ENCODE results near the gene MLN. TPM values are rescaled to one million over a fixed set of nuclear protein-coding genes. Genes with fewer than 3 reads are reported as not detected.

The MLN gene
- polyA plus RNA-seq, 1 donor from 2014 or later, result not detected

DNA sequence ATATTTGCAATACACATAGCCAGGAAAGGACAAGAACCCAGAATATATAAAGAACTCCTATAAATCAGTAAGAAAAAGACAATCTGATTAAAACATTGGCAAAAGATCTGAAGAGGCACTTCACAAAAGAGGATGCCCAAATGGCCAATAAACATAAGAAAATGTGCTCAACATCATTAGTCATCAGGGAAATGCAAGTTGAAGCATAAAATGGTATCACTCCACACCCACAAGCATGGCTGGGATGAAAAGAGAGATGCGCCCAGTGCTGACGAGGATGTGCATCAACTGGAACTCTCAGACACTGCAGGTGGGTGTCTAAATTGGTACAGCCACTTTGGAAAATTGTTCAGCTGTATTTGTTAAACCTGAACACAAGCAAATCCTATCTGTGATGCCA lies 42.4 kb upstream of the MLN start:
- no peaks in the 10 kb centered on the region for H3K9me2 ChIP-seq (ENCODE audit: insufficient read depth, low read length)
- no peak overlapping the region for H3K4me3 ChIP-seq (ENCODE audit: low read length)
- no peak overlapping the region for H3K4me2 ChIP-seq (ENCODE audit: low read length)
- H2AFZ ChIP-seq (ENCODE audit: low read depth, low read length), result no peak overlapping the region
- no peaks in the 10 kb centered on the region for H3K79me2 ChIP-seq (replicated peaks; ENCODE audit: insufficient read depth, low read length)
- H3K9me3 ChIP-seq (ENCODE audit: low read length), result no peaks in the 10 kb centered on the region
- no peak for TF ChIP-seq SMC3 (conservative IDR thresholded peaks at IDR 0.05; ENCODE audit: poor library complexity)
- TF ChIP-seq EP300 (conservative IDR thresholded peaks at IDR 0.05; ENCODE audit: poor library complexity, severe bottlenecking), result no peak
- TF ChIP-seq REST (IDR thresholded peaks at IDR 0.05; ENCODE audit: borderline replicate concordance), result no peak
- no peak for TF ChIP-seq TAF1 (IDR thresholded peaks at IDR 0.05; ENCODE audit: low read depth)
- TF ChIP-seq CTCF (IDR thresholded peaks at IDR 0.05; ENCODE audit: poor library complexity, severe bottlenecking), result no peak
- no peak for TF ChIP-seq RAD21 (conservative IDR thresholded peaks at IDR 0.05)
- no peak for TF ChIP-seq EZH2 (IDR thresholded peaks at IDR 0.05; ENCODE audit: borderline replicate concordance, insufficient read depth, low read length, poor library complexity, severe bottlenecking)
- no peak for TF ChIP-seq POLR2AphosphoS5 (IDR thresholded peaks at IDR 0.05)
- no peak for TF ChIP-seq MXI1 (conservative IDR thresholded peaks at IDR 0.05; ENCODE audit: poor library complexity, severe bottlenecking)
- H3K9ac ChIP-seq (ENCODE audit: low read length), result no peak overlapping the region
- H3K27me3 ChIP-seq (ENCODE audit: insufficient read depth, low read depth, low read length), result no peaks in the 10 kb centered on the region
- H4K20me1 ChIP-seq (ENCODE audit: insufficient read depth), result no peaks in the 10 kb centered on the region
- H3K36me3 ChIP-seq (ENCODE audit: insufficient read depth, low read length), result no peaks in the 10 kb centered on the region
- no peak overlapping the region for H3K27ac ChIP-seq (ENCODE audit: low read length)
- no peaks in the 10 kb centered on the region for H3F3A ChIP-seq (ENCODE audit: insufficient read depth, low read length, poor library complexity, severe bottlenecking)

DNA sequence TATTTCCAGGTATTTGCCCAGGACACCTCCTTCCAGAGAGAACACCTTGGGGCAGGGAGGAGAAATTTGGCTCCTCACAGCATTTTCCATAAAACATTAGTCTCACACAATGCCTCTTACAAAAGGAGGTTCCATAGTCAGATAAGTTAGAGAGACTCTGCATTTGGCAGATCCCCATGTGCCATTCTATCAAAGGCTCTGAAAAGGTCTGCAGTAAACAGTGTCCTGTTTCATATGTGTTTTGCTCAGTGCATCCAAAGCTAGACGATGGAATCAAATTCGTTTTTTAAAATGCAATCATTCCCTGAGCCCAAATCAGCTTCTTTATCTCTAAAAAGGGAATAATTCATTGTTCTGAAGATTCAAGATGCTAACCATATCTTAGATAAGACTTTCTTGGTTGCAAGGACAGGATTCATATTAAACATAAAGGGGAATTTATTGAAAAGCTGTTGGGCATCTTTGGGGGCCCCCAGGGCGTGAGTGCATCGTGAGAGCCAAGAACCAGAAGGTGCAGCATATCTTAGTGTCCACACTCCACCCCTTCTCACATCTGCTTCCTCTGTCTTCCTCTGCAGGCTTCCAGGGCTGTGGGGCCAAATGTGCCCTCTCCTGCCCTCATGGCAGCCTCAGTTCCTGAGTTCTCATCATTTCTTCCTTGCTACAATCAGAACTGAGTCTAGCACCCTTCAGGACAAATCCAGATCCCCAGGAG lies 41.4 kb upstream of the MLN start:
- no peak overlapping the region for H3K27ac ChIP-seq (ENCODE audit: low read length)
- H3K9ac ChIP-seq (ENCODE audit: low read length), result no peak overlapping the region
- no peaks in the 10 kb centered on the region for H3K79me2 ChIP-seq (replicated peaks; ENCODE audit: insufficient read depth, low read length)
- no peaks in the 10 kb centered on the region for H3K27me3 ChIP-seq (ENCODE audit: insufficient read depth, low read depth, low read length)
- no peaks in the 10 kb centered on the region for H3K9me3 ChIP-seq (ENCODE audit: low read length)
- no peaks in the 10 kb centered on the region for H4K20me1 ChIP-seq (ENCODE audit: insufficient read depth)
- no peak overlapping the region for H2AFZ ChIP-seq (ENCODE audit: low read depth, low read length)
- no peaks in the 10 kb centered on the region for H3K36me3 ChIP-seq (ENCODE audit: insufficient read depth, low read length)
- no peak overlapping the region for H3K4me2 ChIP-seq (ENCODE audit: low read length)
- no peaks in the 10 kb centered on the region for H3F3A ChIP-seq (ENCODE audit: insufficient read depth, low read length, poor library complexity, severe bottlenecking)
- TF ChIP-seq EP300 (conservative IDR thresholded peaks at IDR 0.05; ENCODE audit: poor library complexity, severe bottlenecking), result no peak
- TF ChIP-seq SMC3 (conservative IDR thresholded peaks at IDR 0.05; ENCODE audit: poor library complexity), result no peak
- no peak for TF ChIP-seq POLR2AphosphoS5 (IDR thresholded peaks at IDR 0.05)
- TF ChIP-seq CTCF (IDR thresholded peaks at IDR 0.05; ENCODE audit: poor library complexity, severe bottlenecking), result no peak
- no peak overlapping the region for H3K4me3 ChIP-seq (ENCODE audit: low read length)
- H3K9me2 ChIP-seq (ENCODE audit: insufficient read depth, low read length), result no peaks in the 10 kb centered on the region

Data from neural cell (in vitro differentiated cells).